Vagina (tissue), 2 donors: Measurements from ENCODE around the gene PTCHD4.

Experiments used
- CTCF ChIP-seq, 3 experiments: fragments of 450-650 bp in 2 of 3; fragments of 200-600 bp in 1 of 3; sonication (generic) in 1 of 3; IDR thresholded peaks; one replicate each; pipeline ENCODE4 v1.5.1; 2017 to 2019; ENCODE audit warnings: antibody characterized with exemption in 3 of 3, mild to moderate bottlenecking in 2 of 3, moderate library complexity in 2 of 3
- POLR2A ChIP-seq, 2 donors: fragments of 450-650 bp; IDR thresholded peaks; one replicate each; pipeline ENCODE4 v1.6.1; 2017; ENCODE audit warnings: antibody characterized with exemption in 2 of 2, mild to moderate bottlenecking in 2 of 2, moderate library complexity in 2 of 2

GRCh38 chr6:48073976-48074767 lies 36.8 kb downstream of the PTCHD4 start:
- TF ChIP-seq CTCF (IDR thresholded peaks at IDR 0.05) (no peak), POLR2A (IDR thresholded peaks at IDR 0.05) (no peak)
